PC-9 (cell line): Measurements from ENCODE around the gene F13A1. TPM values are rescaled to one million over a fixed set of nuclear protein-coding genes. Genes with fewer than 3 reads are reported as not detected.

ENCODE experiments used
- BruUV-seq: library from RNA; stranded (reverse); fragments of 400-500 nt; replicated peaks from 2 replicates; lab custom pipeline; 2021; lab: Mats Ljungman, UMichigan
- CTCF ChIA-PET: fragments of 300-600 bp; sonication (Branson Sonifier 250); formaldehyde crosslinking; loops from one replicate; lab custom pipeline; 2022; ENCODE audit warnings: antibody characterized with exemption; lab: Charles Lee
- POLR2A ChIA-PET: fragments of 300-600 bp; sonication (Branson Sonifier 250); formaldehyde crosslinking; loops from one replicate; lab custom pipeline; 2022; ENCODE audit warnings: antibody characterized with exemption; ENCODE audit not compliant: unreplicated experiment; lab: Charles Lee
- DNase-seq, 2 experiments: peaks; one replicate each; pipeline versions ENCODE4 v3.0.0 to v3.0.0-alpha.2; 2015 to 2022; ENCODE audit warnings: mixed read lengths in 1 of 2
- H2AFZ ChIP-seq: fragments of 200-600 bp; sonication (generic); 2 replicates; pipeline ENCODE4 v1.8.1; 2017; ENCODE audit warnings: antibody characterized with exemption
- H3F3A ChIP-seq: fragments of 200-600 bp; sonication (generic); 2 replicates; pipeline ENCODE4 v1.8.1; 2017; ENCODE audit warnings: antibody characterized with exemption, mild to moderate bottlenecking, low read depth; ENCODE audit not compliant: insufficient read depth
- H3K27ac ChIP-seq: fragments of 200-600 bp; sonication (generic); 2 replicates; pipeline ENCODE4 v1.6.1; 2016; ENCODE audit warnings: mixed run types
- H3K27me3 ChIP-seq: fragments of 200-600 bp; sonication (generic); 2 replicates; pipeline ENCODE4 v1.6.1; 2016; ENCODE audit warnings: low read depth, mixed run types; ENCODE audit not compliant: insufficient read depth
- H3K36me3 ChIP-seq: fragments of 200-600 bp; sonication (generic); 2 replicates; pipeline ENCODE4 v1.6.1; 2016; ENCODE audit warnings: low read depth, mixed run types
- H3K4me1 ChIP-seq: fragments of 200-600 bp; sonication (generic); replicated peaks from 2 replicates; pipeline ENCODE4 v1.6.1; 2016; ENCODE audit warnings: mixed run types; ENCODE audit not compliant: insufficient read depth
- H3K4me2 ChIP-seq: fragments of 200-600 bp; sonication (generic); 2 replicates; pipeline ENCODE4 v1.6.1; 2017; ENCODE audit warnings: mixed run types
- H3K4me3 ChIP-seq: fragments of 200-600 bp; sonication (generic); 2 replicates; pipeline ENCODE4 v1.6.1; 2016; ENCODE audit warnings: mixed run types
- H3K79me2 ChIP-seq: fragments of 200-600 bp; sonication (generic); 2 replicates; pipeline ENCODE4 v1.6.1; 2017; ENCODE audit warnings: low read depth, mixed run types
- H3K9me2 ChIP-seq: fragments of 200-600 bp; sonication (generic); 2 replicates; pipeline ENCODE4 v1.8.1; 2017; ENCODE audit warnings: mild to moderate bottlenecking; ENCODE audit not compliant: insufficient read depth
- H3K9me3 ChIP-seq: fragments of 200-600 bp; sonication (generic); 2 replicates; pipeline ENCODE4 v1.8.1; 2016; ENCODE audit warnings: low read depth; ENCODE audit not compliant: insufficient read depth
- H4K20me1 ChIP-seq: fragments of 200-600 bp; sonication (generic); 2 replicates; pipeline ENCODE4 v1.8.1; 2017; ENCODE audit not compliant: insufficient read depth
- EZH2 ChIP-seq: fragments of 200-600 bp; sonication (generic); IDR thresholded peaks from 2 replicates; pipeline ENCODE4 v1.8.0; 2017; ENCODE audit warnings: antibody characterized with exemption, low read depth
- intact Hi-C: fragments of 100-400 bp; cut with micrococcal nuclease; formaldehyde crosslinking; loops from one replicate; pipeline ENCODE4 v1.10.0; 2022; ENCODE audit not compliant: unreplicated experiment
- total RNA-seq: library from RNA; stranded (reverse); gene quantifications from 2 replicates; pipeline ENCODE4 v1.2.3, GENCODE V29; 2021
- TF ChIP-seq, protein P1 (sequence below): fragments of 200-600 bp; sonication (generic); conservative IDR thresholded peaks from 2 replicates; pipeline ENCODE4 v1.6.1; 2017; ENCODE audit warnings: mixed run types, antibody characterized with exemption, mild to moderate bottlenecking, moderate library complexity

Gene F13A1
- total RNA-seq, 1 experiment from 2014 or later = not detected

DNA sequence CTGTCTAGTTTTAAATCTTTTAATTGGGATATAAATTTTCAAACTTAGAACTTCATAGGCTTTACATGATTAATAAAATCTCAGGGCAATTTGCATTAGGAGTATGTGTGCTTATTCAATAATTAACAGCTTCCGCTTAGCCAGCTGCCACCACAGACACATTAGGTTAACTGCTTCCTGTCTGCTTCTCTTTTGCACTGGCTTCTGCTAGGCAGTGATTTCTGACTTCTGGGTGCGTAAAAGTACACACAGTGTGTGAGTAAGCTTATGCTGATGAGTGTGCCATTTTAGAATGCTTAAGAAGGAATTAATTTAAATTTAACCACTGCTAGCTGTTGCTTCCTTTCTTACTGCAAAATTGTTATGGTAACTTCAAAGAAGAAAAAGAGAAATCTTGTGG is 73.9 kb downstream of the F13A1 start:
- intact Hi-C loops = no loop called here
- TF ChIP-seq, protein P1, sequence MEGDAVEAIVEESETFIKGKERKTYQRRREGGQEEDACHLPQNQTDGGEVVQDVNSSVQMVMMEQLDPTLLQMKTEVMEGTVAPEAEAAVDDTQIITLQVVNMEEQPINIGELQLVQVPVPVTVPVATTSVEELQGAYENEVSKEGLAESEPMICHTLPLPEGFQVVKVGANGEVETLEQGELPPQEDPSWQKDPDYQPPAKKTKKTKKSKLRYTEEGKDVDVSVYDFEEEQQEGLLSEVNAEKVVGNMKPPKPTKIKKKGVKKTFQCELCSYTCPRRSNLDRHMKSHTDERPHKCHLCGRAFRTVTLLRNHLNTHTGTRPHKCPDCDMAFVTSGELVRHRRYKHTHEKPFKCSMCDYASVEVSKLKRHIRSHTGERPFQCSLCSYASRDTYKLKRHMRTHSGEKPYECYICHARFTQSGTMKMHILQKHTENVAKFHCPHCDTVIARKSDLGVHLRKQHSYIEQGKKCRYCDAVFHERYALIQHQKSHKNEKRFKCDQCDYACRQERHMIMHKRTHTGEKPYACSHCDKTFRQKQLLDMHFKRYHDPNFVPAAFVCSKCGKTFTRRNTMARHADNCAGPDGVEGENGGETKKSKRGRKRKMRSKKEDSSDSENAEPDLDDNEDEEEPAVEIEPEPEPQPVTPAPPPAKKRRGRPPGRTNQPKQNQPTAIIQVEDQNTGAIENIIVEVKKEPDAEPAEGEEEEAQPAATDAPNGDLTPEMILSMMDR = no peak
- no peak for TF ChIP-seq EZH2
- CTCF ChIA-PET = no interaction called here
- POLR2A ChIA-PET = no interaction called here
- Histone ChIP-seq H3K9me3 (no peaks in the 10 kb centered on the region), H3K4me3 (no peak overlapping the region), H3F3A (no peaks in the 10 kb centered on the region), H3K79me2 (no peaks in the 10 kb centered on the region), H2AFZ (no peak overlapping the region), H3K4me2 (no peak overlapping the region), H4K20me1 (no peaks in the 10 kb centered on the region), H3K9me2 (no peaks in the 10 kb centered on the region), H3K27me3 (0 out of 2 replicates have a peak, but pooled peaks cover 3% of the 10 kb centered on the region), H3K4me1 (no peaks in the 10 kb centered on the region), H3K36me3 (no peaks in the 10 kb centered on the region), H3K27ac (no peak overlapping the region)
- no TSS peak for BruUV-seq
- no peak for DNase-seq

DNA sequence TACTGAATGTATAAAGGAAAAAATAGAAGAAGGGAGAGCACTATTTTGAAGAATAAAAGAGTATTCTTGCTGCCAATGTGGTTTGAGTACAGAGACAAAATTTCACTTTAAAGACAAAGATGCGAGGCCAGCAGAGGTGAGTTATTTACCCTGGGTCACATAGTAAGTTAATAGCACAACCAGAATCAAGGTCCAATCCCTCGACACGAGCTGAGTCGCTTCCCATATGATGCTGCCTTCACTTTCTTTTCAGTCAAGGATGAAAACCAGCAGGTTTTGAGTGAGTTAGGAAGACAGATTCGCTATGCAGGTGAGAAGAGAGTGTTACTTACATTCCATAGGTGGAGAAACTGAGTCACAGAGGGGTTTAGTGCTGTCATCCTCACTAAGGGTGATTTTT is 75.8 kb downstream of the F13A1 start:
- H4K20me1 ChIP-seq = no peaks in the 10 kb centered on the region
- no peak overlapping the region for H3K4me2 ChIP-seq
- DNase-seq = no peak
- ChIA-PET CTCF (no interaction called here), POLR2A (no interaction called here)
- intact Hi-C loops = no loop called here
- H3K9me2 ChIP-seq = no peaks in the 10 kb centered on the region
- no peaks in the 10 kb centered on the region for H3F3A ChIP-seq
- BruUV-seq = no TSS peak
- H3K27me3 ChIP-seq = no peaks in the 10 kb centered on the region
- no peak overlapping the region for H2AFZ ChIP-seq
- H3K9me3 ChIP-seq = no peaks in the 10 kb centered on the region
- H3K79me2 ChIP-seq = no peaks in the 10 kb centered on the region
- H3K27ac ChIP-seq = no peak overlapping the region
- no peaks in the 10 kb centered on the region for H3K4me1 ChIP-seq
- H3K36me3 ChIP-seq = no peaks in the 10 kb centered on the region
- no peak overlapping the region for H3K4me3 ChIP-seq
- TF ChIP-seq, protein P1 = no peak
- no peak for TF ChIP-seq EZH2

DNA sequence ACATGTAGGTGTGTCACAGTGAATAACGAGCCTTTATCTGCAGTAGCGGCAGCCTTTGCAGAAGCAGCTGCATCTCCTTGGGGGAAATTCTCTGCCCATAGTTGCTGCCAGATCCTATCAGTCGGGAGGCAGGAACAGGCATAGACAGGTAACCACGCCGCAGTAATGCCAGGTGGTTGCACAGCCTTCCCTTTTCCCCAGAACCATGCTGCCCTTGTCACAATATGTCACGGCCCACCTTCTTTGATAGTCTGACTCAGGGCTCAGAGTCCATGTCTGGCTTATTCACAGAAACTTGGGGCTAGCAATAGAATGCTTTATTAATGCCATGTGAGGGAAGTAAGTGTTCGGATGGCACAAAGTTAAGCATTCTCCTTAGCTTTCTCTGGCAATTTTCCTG is 76.6 kb downstream of the F13A1 start:
- H3K36me3 ChIP-seq = no peaks in the 10 kb centered on the region
- H3K79me2 ChIP-seq = no peaks in the 10 kb centered on the region
- no TSS peak for BruUV-seq
- H3K4me3 ChIP-seq = no peak overlapping the region
- no peaks in the 10 kb centered on the region for H3K9me3 ChIP-seq
- H3K4me2 ChIP-seq = no peak overlapping the region
- no peak overlapping the region for H2AFZ ChIP-seq
- ChIA-PET CTCF (no interaction called here), POLR2A (no interaction called here)
- no peaks in the 10 kb centered on the region for H3F3A ChIP-seq
- intact Hi-C loops = no loop called here
- H3K9me2 ChIP-seq = no peaks in the 10 kb centered on the region
- no peaks in the 10 kb centered on the region for H4K20me1 ChIP-seq
- TF ChIP-seq, protein P1 = no peak
- no peaks in the 10 kb centered on the region for H3K4me1 ChIP-seq
- no peak overlapping the region for H3K27ac ChIP-seq
- H3K27me3 ChIP-seq = no peaks in the 10 kb centered on the region
- no peak for DNase-seq
